HEK293 (cell line): Measurements from ENCODE around the gene PLEK2.
A peak's percentile ranks its signal among the peaks of the same experiment; 100 is the strongest.

Experiments used
- ATF2 ChIP-seq: fragments of 450-650 bp; formaldehyde crosslinking; IDR thresholded peaks from 2 replicates; pipeline ENCODE4 v1.5.1; 2016; ENCODE audit warnings: missing biosample characterization, missing genetic modification characterization, low read depth
- GLIS2 ChIP-seq: fragments of 450-650 bp; formaldehyde crosslinking; IDR thresholded peaks from 2 replicates; pipeline ENCODE4 v1.5.1; 2016; ENCODE audit warnings: missing biosample characterization, missing genetic modification characterization
- MEIS1 ChIP-seq: sonication (generic); formaldehyde crosslinking; IDR thresholded peaks from 2 replicates; pipeline ENCODE4 v1.8.1; 2022; ENCODE audit warnings: missing genetic modification reagents, mild to moderate bottlenecking, borderline replicate concordance
- OSR2 ChIP-seq: fragments of 450-650 bp; formaldehyde crosslinking; IDR thresholded peaks from 2 replicates; pipeline ENCODE4 v1.5.1; 2016; ENCODE audit warnings: missing biosample characterization, missing genetic modification characterization
- OVOL3 ChIP-seq: fragments of 450-650 bp; formaldehyde crosslinking; IDR thresholded peaks from 2 replicates; pipeline ENCODE4 v1.5.1; 2016; ENCODE audit warnings: missing biosample characterization, missing genetic modification characterization
- SP2 ChIP-seq: fragments of 450-650 bp; formaldehyde crosslinking; IDR thresholded peaks from 2 replicates; pipeline ENCODE4 v1.5.1; 2016; ENCODE audit warnings: missing biosample characterization, missing genetic modification characterization
- ZEB2 ChIP-seq: fragments of 450-650 bp; formaldehyde crosslinking; IDR thresholded peaks from 2 replicates; pipeline ENCODE4 v1.5.1; 2016; ENCODE audit warnings: missing biosample characterization, missing genetic modification characterization
- ZFP3 ChIP-seq: fragments of 450-650 bp; formaldehyde crosslinking; IDR thresholded peaks from 2 replicates; pipeline ENCODE4 v1.5.1; 2016; ENCODE audit warnings: low read depth, missing biosample characterization, missing genetic modification characterization
- ZNF112 ChIP-seq: fragments of 450-650 bp; formaldehyde crosslinking; IDR thresholded peaks from 2 replicates; pipeline ENCODE4 v1.5.0; 2017; ENCODE audit warnings: missing biosample characterization, missing genetic modification characterization
- ZNF19 ChIP-seq: fragments of 450-650 bp; formaldehyde crosslinking; IDR thresholded peaks from 2 replicates; pipeline ENCODE4; 2016; ENCODE audit warnings: missing biosample characterization, missing genetic modification characterization, low read depth
- ZNF280D ChIP-seq: fragments of 450-650 bp; formaldehyde crosslinking; IDR thresholded peaks from 2 replicates; pipeline ENCODE4 v1.5.1; 2016; ENCODE audit warnings: missing biosample characterization, missing genetic modification characterization
- ZNF341 ChIP-seq: fragments of 450-650 bp; formaldehyde crosslinking; IDR thresholded peaks from 2 replicates; pipeline ENCODE4; 2016; ENCODE audit warnings: low read depth, missing biosample characterization, missing genetic modification characterization
- ZNF548 ChIP-seq: fragments of 450-650 bp; formaldehyde crosslinking; IDR thresholded peaks from 2 replicates; pipeline ENCODE4 v1.5.1; 2016; ENCODE audit warnings: missing biosample characterization, missing genetic modification characterization
- ZNF629 ChIP-seq: fragments of 450-650 bp; formaldehyde crosslinking; IDR thresholded peaks from 2 replicates; pipeline ENCODE4 v1.5.1; 2017; ENCODE audit warnings: missing biosample characterization, missing genetic modification characterization
- ZNF654 ChIP-seq: fragments of 450-650 bp; formaldehyde crosslinking; IDR thresholded peaks from 2 replicates; pipeline ENCODE4 v1.5.1; 2016; ENCODE audit warnings: low read depth, missing biosample characterization, missing genetic modification characterization
- ZNF660 ChIP-seq: fragments of 450-650 bp; IDR thresholded peaks from 2 replicates; pipeline ENCODE4 v1.5.1; 2018; ENCODE audit warnings: missing biosample characterization, mild to moderate bottlenecking, missing genetic modification characterization
- ZXDB ChIP-seq: fragments of 450-650 bp; formaldehyde crosslinking; IDR thresholded peaks from 2 replicates; pipeline ENCODE4 v1.5.1; 2016; ENCODE audit warnings: missing biosample characterization, missing genetic modification characterization
- TF ChIP-seq, protein P1 (sequence below): fragments of 450-650 bp; formaldehyde crosslinking; IDR thresholded peaks from 2 replicates; pipeline ENCODE4 v1.5.1; 2016; ENCODE audit warnings: missing biosample characterization, missing genetic modification characterization
- TF ChIP-seq, protein P2 (sequence below): fragments of 450-650 bp; formaldehyde crosslinking; IDR thresholded peaks from 2 replicates; pipeline ENCODE4 v1.5.1; 2017; ENCODE audit warnings: missing biosample characterization, mild to moderate bottlenecking, missing genetic modification characterization, moderate library complexity

PLEK2 gene

GRCh38 chr14:67413806-67414769, 2.1 kb upstream of the PLEK2 start (continued):
- TF ChIP-seq, protein P1, sequence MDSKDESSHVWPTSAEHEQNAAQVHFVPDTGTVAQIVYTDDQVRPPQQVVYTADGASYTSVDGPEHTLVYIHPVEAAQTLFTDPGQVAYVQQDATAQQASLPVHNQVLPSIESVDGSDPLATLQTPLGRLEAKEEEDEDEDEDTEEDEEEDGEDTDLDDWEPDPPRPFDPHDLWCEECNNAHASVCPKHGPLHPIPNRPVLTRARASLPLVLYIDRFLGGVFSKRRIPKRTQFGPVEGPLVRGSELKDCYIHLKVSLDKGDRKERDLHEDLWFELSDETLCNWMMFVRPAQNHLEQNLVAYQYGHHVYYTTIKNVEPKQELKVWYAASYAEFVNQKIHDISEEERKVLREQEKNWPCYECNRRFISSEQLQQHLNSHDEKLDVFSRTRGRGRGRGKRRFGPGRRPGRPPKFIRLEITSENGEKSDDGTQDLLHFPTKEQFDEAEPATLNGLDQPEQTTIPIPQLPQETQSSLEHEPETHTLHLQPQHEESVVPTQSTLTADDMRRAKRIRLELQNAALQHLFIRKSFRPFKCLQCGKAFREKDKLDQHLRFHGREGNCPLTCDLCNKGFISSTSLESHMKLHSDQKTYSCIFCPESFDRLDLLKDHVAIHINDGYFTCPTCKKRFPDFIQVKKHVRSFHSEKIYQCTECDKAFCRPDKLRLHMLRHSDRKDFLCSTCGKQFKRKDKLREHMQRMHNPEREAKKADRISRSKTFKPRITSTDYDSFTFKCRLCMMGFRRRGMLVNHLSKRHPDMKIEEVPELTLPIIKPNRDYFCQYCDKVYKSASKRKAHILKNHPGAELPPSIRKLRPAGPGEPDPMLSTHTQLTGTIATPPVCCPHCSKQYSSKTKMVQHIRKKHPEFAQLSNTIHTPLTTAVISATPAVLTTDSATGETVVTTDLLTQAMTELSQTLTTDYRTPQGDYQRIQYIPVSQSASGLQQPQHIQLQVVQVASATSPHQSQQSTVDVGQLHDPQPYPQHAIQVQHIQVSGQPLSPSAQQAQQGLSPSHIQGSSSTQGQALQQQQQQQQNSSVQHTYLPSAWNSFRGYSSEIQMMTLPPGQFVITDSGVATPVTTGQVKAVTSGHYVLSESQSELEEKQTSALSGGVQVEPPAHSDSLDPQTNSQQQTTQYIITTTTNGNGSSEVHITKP (tag by site-specific recombination) = peak; percentile 65
- TF ChIP-seq ZNF629 (tag by site-specific recombination) = peak; percentile 89
- TF ChIP-seq ZXDB (tag by site-specific recombination) = peak; percentile 93
- TF ChIP-seq ZFP3 (tag by site-specific recombination) = no peak
- TF ChIP-seq ZNF341 (tag by site-specific recombination) = peak; percentile 47
- TF ChIP-seq OSR2 (tag by site-specific recombination) = 0 out of 2 replicates have a peak, but pooled peaks have one; percentile 10
- TF ChIP-seq ZNF654 (tag by site-specific recombination) = no peak
- TF ChIP-seq ZNF548 (tag by site-specific recombination) = no peak
- TF ChIP-seq OVOL3 (tag by site-specific recombination) = no peak
- no peak for TF ChIP-seq MEIS1 (CRISPR knock-in tag)
- TF ChIP-seq SP2 (tag by site-specific recombination) = peak; percentile 53
- TF ChIP-seq ZNF112 (tag by site-specific recombination) = no peak
- no peak for TF ChIP-seq ZNF19 (tag by site-specific recombination)
- TF ChIP-seq ZNF660 = peak; percentile 57; the same call in 1 of the 2 replicates
- TF ChIP-seq ATF2 (tag by site-specific recombination) = 0 out of 2 replicates have a peak, but pooled peaks have one; percentile 32
- no peak for TF ChIP-seq ZNF280D (tag by site-specific recombination)
- TF ChIP-seq, protein P2, sequence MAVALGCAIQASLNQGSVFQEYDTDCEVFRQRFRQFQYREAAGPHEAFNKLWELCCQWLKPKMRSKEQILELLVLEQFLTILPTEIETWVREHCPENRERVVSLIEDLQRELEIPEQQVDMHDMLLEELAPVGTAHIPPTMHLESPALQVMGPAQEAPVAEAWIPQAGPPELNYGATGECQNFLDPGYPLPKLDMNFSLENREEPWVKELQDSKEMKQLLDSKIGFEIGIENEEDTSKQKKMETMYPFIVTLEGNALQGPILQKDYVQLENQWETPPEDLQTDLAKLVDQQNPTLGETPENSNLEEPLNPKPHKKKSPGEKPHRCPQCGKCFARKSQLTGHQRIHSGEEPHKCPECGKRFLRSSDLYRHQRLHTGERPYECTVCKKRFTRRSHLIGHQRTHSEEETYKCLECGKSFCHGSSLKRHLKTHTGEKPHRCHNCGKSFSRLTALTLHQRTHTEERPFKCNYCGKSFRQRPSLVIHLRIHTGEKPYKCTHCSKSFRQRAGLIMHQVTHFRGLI = no peak; the same call in 1 of the 2 replicates
- peak; percentile 62 for TF ChIP-seq GLIS2 (tag by site-specific recombination)
- peak; percentile 77; the same call in 1 of the 2 replicates for TF ChIP-seq ZEB2
